OCI-LY7 (cell line): ENCODE data around the gene HID1. TPM values are rescaled to one million over a fixed set of nuclear protein-coding genes. Genes with fewer than 3 reads are reported as not detected.

Source experiments
- BruUV-seq: library from RNA; stranded (reverse); fragments of 400-500 nt; replicated peaks from 2 replicates; lab custom pipeline; 2021; lab: Mats Ljungman, UMichigan
- CTCF ChIA-PET: fragments of 300-600 bp; sonication (Branson Sonifier 250); formaldehyde crosslinking; loops from one replicate; lab custom pipeline; 2022; ENCODE audit warnings: antibody characterized with exemption; ENCODE audit not compliant: unreplicated experiment; lab: Charles Lee
- POLR2A ChIA-PET: fragments of 300-600 bp; sonication (Branson Sonifier 250); formaldehyde crosslinking; loops from one replicate; lab custom pipeline; 2022; ENCODE audit warnings: antibody characterized with exemption; lab: Charles Lee
- DNase-seq: peaks from one replicate; pipeline ENCODE4 v3.0.0-alpha.2; 2015; ENCODE audit warnings: low spot score
- H2AFZ ChIP-seq: fragments of 200-600 bp; sonication (generic), shearing (Covaris generic); 2 replicates; pipeline ENCODE4 v1.6.1; 2014; ENCODE audit warnings: mild to moderate bottlenecking, antibody characterized with exemption, low read length, moderate library complexity
- H3K27ac ChIP-seq: fragments of 200-600 bp; sonication (generic); 2 replicates; pipeline ENCODE4 v1.5.1; 2014; ENCODE audit warnings: mixed run types, low read depth, mild to moderate bottlenecking, moderate library complexity, low read length, inconsistent platforms; ENCODE audit not compliant: poor library complexity, severe bottlenecking
- H3K36me3 ChIP-seq: fragments of 200-600 bp; sonication (generic); 2 replicates; pipeline ENCODE4 v1.6.1; 2014; ENCODE audit warnings: mild to moderate bottlenecking, antibody characterized with exemption, low read length, moderate library complexity, mixed read lengths; ENCODE audit not compliant: insufficient read depth
- H3K4me1 ChIP-seq: fragments of 200-600 bp; sonication (generic); 2 replicates; pipeline ENCODE4 v1.5.1; 2014; ENCODE audit warnings: mild to moderate bottlenecking, low read length; ENCODE audit not compliant: insufficient read depth, poor library complexity, severe bottlenecking
- H3K4me2 ChIP-seq: fragments of 200-600 bp; sonication (generic); 2 replicates; pipeline ENCODE4 v1.6.1; 2014; ENCODE audit warnings: mild to moderate bottlenecking, low read length
- H3K4me3 ChIP-seq: fragments of 200-600 bp; sonication (generic); 2 replicates; pipeline ENCODE4 v1.5.1; 2014; ENCODE audit warnings: mild to moderate bottlenecking, low read depth, low read length; ENCODE audit not compliant: poor library complexity, severe bottlenecking
- H3K79me2 ChIP-seq: fragments of 200-600 bp; sonication (generic); 2 replicates; pipeline ENCODE4 v1.6.1; 2016; ENCODE audit warnings: low read depth, mild to moderate bottlenecking, low read length, moderate library complexity, mixed read lengths; ENCODE audit not compliant: insufficient read depth
- H3K9me2 ChIP-seq: fragments of 200-600 bp; sonication (generic); 2 replicates; pipeline ENCODE4 v1.6.1; 2016; ENCODE audit warnings: mild to moderate bottlenecking, low read length, mixed read lengths; ENCODE audit not compliant: insufficient read depth
- H3K9me3 ChIP-seq: fragments of 200-600 bp; sonication (generic); 2 replicates; pipeline ENCODE4 v1.6.1; 2014; ENCODE audit warnings: mild to moderate bottlenecking, mixed run types, low read length, mixed read lengths
- H4K20me1 ChIP-seq: fragments of 200-600 bp; sonication (generic); 2 replicates; pipeline ENCODE4 v1.6.1; 2014; ENCODE audit warnings: mild to moderate bottlenecking, antibody characterized with exemption, low read length, moderate library complexity, mixed read lengths; ENCODE audit not compliant: insufficient read depth
- EZH2phosphoT487 ChIP-seq: fragments of 200-600 bp; sonication (generic); IDR thresholded peaks from 2 replicates; pipeline ENCODE4 v1.6.1; 2018; ENCODE audit warnings: low read depth, borderline replicate concordance, mild to moderate bottlenecking, mixed run types, antibody characterized with exemption, low read length, moderate library complexity, mixed read lengths
- intact Hi-C: fragments of 100-400 bp; cut with micrococcal nuclease; formaldehyde crosslinking; loops from one replicate; pipeline ENCODE4 v1.10.0; 2022; ENCODE audit not compliant: unreplicated experiment
- total RNA-seq, 2 experiments: library from RNA; depleted of rRNA in 1 of 2; stranded (reverse); fragments of >200 nt in 1 of 2; shearing (Covaris generic) in 1 of 2; gene quantifications; 2 replicates each; pipeline ENCODE4 v1.2.3, GENCODE V29; 2014 to 2022
- TF ChIP-seq, protein P1 (sequence below): fragments of 200-600 bp; sonication (generic); conservative IDR thresholded peaks from 2 replicates; pipeline ENCODE4 v1.5.1; 2014; ENCODE audit warnings: mild to moderate bottlenecking, antibody characterized with exemption, low read length, moderate library complexity, mixed read lengths

Gene HID1
- total RNA-seq, 2 experiments from 2014 or later = 0.35 to 8.5 TPM

DNA sequence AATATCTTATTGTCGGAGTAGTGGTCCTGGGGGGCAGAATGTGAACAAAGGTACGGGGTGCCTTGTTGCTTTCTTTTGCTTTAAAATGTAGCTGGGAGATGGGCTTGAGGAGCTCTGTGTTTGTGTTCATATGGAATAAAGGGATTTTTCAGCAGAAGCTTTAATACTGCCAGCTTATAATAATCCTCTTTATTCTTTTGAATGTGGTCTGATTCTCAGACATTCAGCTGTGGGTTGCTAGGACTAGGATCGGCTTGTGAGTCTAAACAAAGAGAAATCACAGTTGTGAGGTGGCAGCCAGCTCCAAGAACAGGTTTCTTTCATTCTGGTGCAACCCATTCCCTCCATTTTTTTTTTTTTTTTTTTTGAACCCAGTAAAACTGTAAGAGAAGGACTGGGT is 47.2 kb upstream of the HID1 start:
- no peaks in the 10 kb centered on the region for H3K9me2 ChIP-seq
- intact Hi-C loops = no loop called here
- no peak for DNase-seq
- TF ChIP-seq, protein P1, sequence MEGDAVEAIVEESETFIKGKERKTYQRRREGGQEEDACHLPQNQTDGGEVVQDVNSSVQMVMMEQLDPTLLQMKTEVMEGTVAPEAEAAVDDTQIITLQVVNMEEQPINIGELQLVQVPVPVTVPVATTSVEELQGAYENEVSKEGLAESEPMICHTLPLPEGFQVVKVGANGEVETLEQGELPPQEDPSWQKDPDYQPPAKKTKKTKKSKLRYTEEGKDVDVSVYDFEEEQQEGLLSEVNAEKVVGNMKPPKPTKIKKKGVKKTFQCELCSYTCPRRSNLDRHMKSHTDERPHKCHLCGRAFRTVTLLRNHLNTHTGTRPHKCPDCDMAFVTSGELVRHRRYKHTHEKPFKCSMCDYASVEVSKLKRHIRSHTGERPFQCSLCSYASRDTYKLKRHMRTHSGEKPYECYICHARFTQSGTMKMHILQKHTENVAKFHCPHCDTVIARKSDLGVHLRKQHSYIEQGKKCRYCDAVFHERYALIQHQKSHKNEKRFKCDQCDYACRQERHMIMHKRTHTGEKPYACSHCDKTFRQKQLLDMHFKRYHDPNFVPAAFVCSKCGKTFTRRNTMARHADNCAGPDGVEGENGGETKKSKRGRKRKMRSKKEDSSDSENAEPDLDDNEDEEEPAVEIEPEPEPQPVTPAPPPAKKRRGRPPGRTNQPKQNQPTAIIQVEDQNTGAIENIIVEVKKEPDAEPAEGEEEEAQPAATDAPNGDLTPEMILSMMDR = no peak
- no peak for TF ChIP-seq EZH2phosphoT487
- peaks cover 80% of the 10 kb centered on the region for H3K36me3 ChIP-seq
- H3K79me2 ChIP-seq = peaks cover 3% of the 10 kb centered on the region
- H3K27ac ChIP-seq = no peak overlapping the region
- H3K9me3 ChIP-seq = 0 out of 2 replicates have a peak, but pooled peaks cover under 1% of the 10 kb centered on the region
- CTCF ChIA-PET = no interaction called here
- BruUV-seq = no TSS peak
- H3K4me1 ChIP-seq = no peaks in the 10 kb centered on the region
- no peak overlapping the region for H2AFZ ChIP-seq
- no peaks in the 10 kb centered on the region for H4K20me1 ChIP-seq
- no peak overlapping the region for H3K4me2 ChIP-seq
- POLR2A ChIA-PET = interaction anchor here (0.6 to 1.2 kb wide), 2 partner anchors 10 to 32 kb away, joined by 3 read pairs; partner anchors contain the start of gene CDR2L
- no peak overlapping the region for H3K4me3 ChIP-seq

DNA sequence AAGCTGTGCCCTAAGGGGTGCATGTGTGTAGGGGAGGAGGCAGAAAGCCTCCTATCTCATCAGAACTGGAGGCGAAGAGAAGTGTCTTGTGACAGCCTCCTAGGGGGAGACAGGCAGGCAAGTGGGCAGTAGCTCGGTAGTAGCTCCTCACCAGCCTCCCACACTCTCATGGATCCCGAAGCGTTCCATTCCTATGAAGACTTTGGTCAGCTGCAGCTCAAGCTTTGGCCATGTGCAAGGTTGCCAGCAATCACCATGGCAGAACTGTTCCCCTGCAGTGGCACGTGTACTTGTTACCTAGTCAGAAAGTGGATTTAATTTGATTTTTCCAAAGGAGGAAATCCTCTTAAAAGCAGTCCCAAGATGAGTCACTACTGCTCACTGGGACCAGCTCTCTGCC is 46.6 kb upstream of the HID1 start:
- TF ChIP-seq, protein P1 = no peak
- TF ChIP-seq EZH2phosphoT487 = no peak
- H3K27ac ChIP-seq = no peak overlapping the region
- H3K36me3 ChIP-seq = peaks cover 75% of the 10 kb centered on the region
- H4K20me1 ChIP-seq = no peaks in the 10 kb centered on the region
- ChIA-PET CTCF (no interaction called here), POLR2A (interaction anchor here (1.2 kb wide), 1 partner anchor 32 kb away, joined by 3 read pairs; the partner anchor contains the start of gene CDR2L)
- H3K9me3 ChIP-seq = no peaks in the 10 kb centered on the region
- no peaks in the 10 kb centered on the region for H3K4me1 ChIP-seq
- peaks cover 8% of the 10 kb centered on the region for H3K79me2 ChIP-seq
- H3K9me2 ChIP-seq = no peaks in the 10 kb centered on the region
- no peak for DNase-seq
- no peak overlapping the region for H3K4me3 ChIP-seq
- no peak overlapping the region for H2AFZ ChIP-seq
- BruUV-seq = no TSS peak
- intact Hi-C loops = no loop called here
- H3K4me2 ChIP-seq = no peak overlapping the region

DNA sequence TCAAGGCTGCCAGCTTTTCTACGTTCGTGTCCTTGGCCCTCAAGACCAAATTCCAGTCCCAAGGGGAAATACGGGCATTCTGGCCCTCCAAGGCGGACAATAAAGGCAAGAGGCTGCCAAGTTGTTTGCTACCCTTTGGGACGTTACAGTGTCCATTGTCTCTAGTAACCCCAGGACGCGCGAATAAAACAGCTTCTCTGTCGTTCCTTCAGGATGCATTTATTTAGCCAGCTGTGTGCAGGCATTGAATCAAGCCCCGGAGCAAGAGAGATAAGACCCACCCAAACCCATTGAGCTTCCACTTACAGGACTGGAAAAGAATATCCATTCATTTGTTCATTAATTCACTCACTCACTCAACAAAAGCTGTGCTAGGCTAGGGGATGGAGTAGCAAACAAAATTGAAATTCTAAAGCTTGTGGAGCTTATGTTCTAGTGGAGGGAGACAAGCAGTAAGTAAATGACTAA is 40.6 kb upstream of the HID1 start:
- BruUV-seq = no TSS peak
- peak overlapping the region; percentile 90; the same call in 1 of the 2 replicates for H2AFZ ChIP-seq
- CTCF ChIA-PET = interaction anchor here (0.7 to 3.2 kb wide), 9 partner anchors 11 to 192 kb away, joined by 3 to 26 read pairs (median 3); partner anchors contain the start of genes ATP5PD and KCTD2

More for the DNA sequence above, 40.6 kb upstream of the HID1 start:
- Histone ChIP-seq H3K27ac (peak overlapping the region; percentile 54), H3K4me2 (peak overlapping the region; percentile 86), H3K4me3 (peak overlapping the region; percentile 73), H3K9me3 (no peaks in the 10 kb centered on the region), H3K79me2 (peaks cover 21% of the 10 kb centered on the region), H4K20me1 (no peaks in the 10 kb centered on the region), H3K36me3 (peaks cover 20% of the 10 kb centered on the region), H3K9me2 (no peaks in the 10 kb centered on the region), H3K4me1 (peaks cover 16% of the 10 kb centered on the region)
- no peak for DNase-seq
- intact Hi-C loops = loop anchor here (1.0 to 5.0 kb wide), 2 partner anchors 34 to 94 kb away; partner anchors contain the start of genes ARMC7 and KCTD2
- POLR2A ChIA-PET = interaction anchor here (0.6 to 3.4 kb wide), 24 partner anchors 9 to 529 kb away, joined by 3 to 27 read pairs (median 5); partner anchors contain the start of genes ATP5PD, FDXR, HID1 and KCTD2
- no peak for TF ChIP-seq EZH2phosphoT487
- TF ChIP-seq, protein P1 = no peak
